Measurements from ENCODE around the gene ARID1A.

The ARID1A gene

GRCh38 chr1:26729633-26730032, 33.8 kb downstream of the ARID1A start:
- DNase-seq = no peak

GRCh38 chr1:26730695-26731094, 34.9 kb downstream of the ARID1A start:
- no peak for DNase-seq

- no peak for DNase-seq
Measured at GRCh38 chr1:26731233-26731902, 35.6 kb downstream of the ARID1A start.

GRCh38 chr1:26733392-26733791, 37.6 kb downstream of the ARID1A start:
- no peak for DNase-seq

- no peak for DNase-seq
Measured at GRCh38 chr1:26733982-26734381, 38.2 kb downstream of the ARID1A start.

GRCh38 chr1:26734501-26735058, 38.8 kb downstream of the ARID1A start:
- DNase-seq = no peak

- DNase-seq = no peak
Measured at GRCh38 chr1:26739329-26739914, 43.6 kb downstream of the ARID1A start.

GRCh38 chr1:26740023-26740634, 44.3 kb downstream of the ARID1A start:
- DNase-seq = no peak

- no peak for DNase-seq
Measured at GRCh38 chr1:26740952-26741351, 45.1 kb downstream of the ARID1A start.

- no peak for DNase-seq
Measured at GRCh38 chr1:26743426-26744059, 47.7 kb downstream of the ARID1A start.

GRCh38 chr1:26744075-26744959, 48.5 kb downstream of the ARID1A start:
- peak; percentile 73 for DNase-seq

- no peak for DNase-seq
Measured at GRCh38 chr1:26745191-26745590, 49.4 kb downstream of the ARID1A start.

- DNase-seq = no peak
Measured at GRCh38 chr1:26747048-26747447, 51.2 kb downstream of the ARID1A start.

- DNase-seq = no peak
Measured at GRCh38 chr1:26748351-26748750, 52.5 kb downstream of the ARID1A start.

GRCh38 chr1:26749458-26749857, 53.6 kb downstream of the ARID1A start:
- no peak for DNase-seq

GRCh38 chr1:26750428-26750827, 54.6 kb downstream of the ARID1A start:
- DNase-seq = no peak

- no peak for DNase-seq
Measured at GRCh38 chr1:26752519-26752918, 56.7 kb downstream of the ARID1A start.

GRCh38 chr1:26754086-26754874, 58.5 kb downstream of the ARID1A start:
- DNase-seq = no peak

GRCh38 chr1:26758358-26758757, 62.5 kb downstream of the ARID1A start:
- DNase-seq = no peak

GRCh38 chr1:26759531-26759930, 63.7 kb downstream of the ARID1A start:
- no peak for DNase-seq

GRCh38 chr1:26761217-26761616, 65.4 kb downstream of the ARID1A start:
- DNase-seq = no peak

GRCh38 chr1:26767714-26768113, 71.9 kb downstream of the ARID1A start:
- no peak for DNase-seq

Data from activated naive CD4-positive, alpha-beta T cell treated with anti-CD3 and anti-CD28 coated beads, Interleukin-2, amount 50 U/mL, for 16 hours (primary cell).